ENCODE data around the gene SRGAP3. TPM values are rescaled to one million over a fixed set of nuclear protein-coding genes. Genes with fewer than 3 reads are reported as not detected.

The SRGAP3 gene
- total RNA-seq, 2 experiments from 2014 or later, result 1.2 to 1.5 TPM

DNA sequence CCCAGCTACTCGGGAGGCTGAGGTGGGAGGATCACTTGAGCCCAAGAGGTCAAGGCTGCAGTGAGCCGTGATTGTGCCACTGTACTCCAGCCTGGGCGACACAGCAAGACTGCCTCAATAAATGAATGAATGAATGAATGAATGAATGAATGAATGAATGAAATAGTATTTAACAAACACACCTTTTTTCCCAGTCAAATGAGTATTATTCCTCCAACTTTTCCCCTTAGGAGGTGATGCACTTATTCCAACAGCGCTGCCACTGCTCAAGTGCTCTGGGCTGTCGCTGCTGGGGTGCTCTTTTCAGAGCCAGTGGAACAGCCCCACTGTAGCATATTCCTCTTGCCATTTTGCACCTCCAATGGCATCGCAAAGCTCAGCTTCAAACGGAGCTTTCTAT, 219.4 kb downstream of the SRGAP3 start:
- POLR2A ChIA-PET, result no interaction called here
- H3K27me3 Mint-ChIP-seq, result no peaks in the 10 kb centered on the region
- DNase-seq, result no peak
- CTCF ChIA-PET, result interaction anchor here (0.6 to 0.7 kb wide), 3 partner anchors 42 to 672 kb away, joined by 4 read pairs; no protein-coding TSS in a partner anchor
- intact Hi-C loops (cut with DNase I, micrococcal nuclease), result no loop called here
- no peak overlapping the region for H3K27ac Mint-ChIP-seq
- no peaks in the 10 kb centered on the region for H3K36me3 Mint-ChIP-seq (ENCODE audit: low read depth)
- no peak overlapping the region for H3K4me3 Mint-ChIP-seq
- H3K9me3 Mint-ChIP-seq (ENCODE audit: low read depth), result no peaks in the 10 kb centered on the region
- ATAC-seq, result no peak
- H3K4me1 Mint-ChIP-seq, result no peaks in the 10 kb centered on the region

DNA sequence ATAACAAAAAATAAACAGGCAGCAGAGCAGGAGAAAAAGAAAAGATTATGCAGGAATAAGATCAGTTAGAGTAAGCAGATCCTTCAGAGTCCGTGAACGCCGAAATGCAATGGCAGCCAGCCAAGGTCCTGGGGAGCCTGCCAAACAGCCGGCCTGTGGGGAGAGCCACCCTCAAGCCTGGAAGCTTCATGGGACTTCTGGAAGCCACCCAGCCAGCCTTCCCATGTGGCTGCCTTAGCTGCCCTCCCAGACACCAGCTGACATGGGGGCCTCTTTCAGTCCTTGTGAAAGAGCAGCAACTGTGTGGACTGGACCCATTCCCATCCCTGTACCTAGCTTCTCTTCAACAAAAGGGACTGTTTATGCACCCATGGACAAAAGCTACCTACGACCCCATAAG, 221.3 kb downstream of the SRGAP3 start:
- intact Hi-C loops (cut with DNase I, micrococcal nuclease), result no loop called here
- CTCF ChIA-PET, result interaction anchor here (0.7 to 0.8 kb wide), 2 partner anchors 18 to 274 kb away, joined by 3 read pairs; no protein-coding TSS in a partner anchor
- Mint-ChIP-seq H3K4me1 (no peaks in the 10 kb centered on the region), H3K27ac (no peak overlapping the region), H3K9me3 (ENCODE audit: low read depth) (no peaks in the 10 kb centered on the region), H3K4me3 (no peak overlapping the region), H3K27me3 (no peaks in the 10 kb centered on the region), H3K36me3 (ENCODE audit: low read depth) (no peaks in the 10 kb centered on the region)
- ATAC-seq (no peak), DNase-seq (no peak)
- POLR2A ChIA-PET, result interaction anchor here (0.6 kb wide), 1 partner anchor 368 kb away, joined by 3 read pairs; no protein-coding TSS in a partner anchor

DNA sequence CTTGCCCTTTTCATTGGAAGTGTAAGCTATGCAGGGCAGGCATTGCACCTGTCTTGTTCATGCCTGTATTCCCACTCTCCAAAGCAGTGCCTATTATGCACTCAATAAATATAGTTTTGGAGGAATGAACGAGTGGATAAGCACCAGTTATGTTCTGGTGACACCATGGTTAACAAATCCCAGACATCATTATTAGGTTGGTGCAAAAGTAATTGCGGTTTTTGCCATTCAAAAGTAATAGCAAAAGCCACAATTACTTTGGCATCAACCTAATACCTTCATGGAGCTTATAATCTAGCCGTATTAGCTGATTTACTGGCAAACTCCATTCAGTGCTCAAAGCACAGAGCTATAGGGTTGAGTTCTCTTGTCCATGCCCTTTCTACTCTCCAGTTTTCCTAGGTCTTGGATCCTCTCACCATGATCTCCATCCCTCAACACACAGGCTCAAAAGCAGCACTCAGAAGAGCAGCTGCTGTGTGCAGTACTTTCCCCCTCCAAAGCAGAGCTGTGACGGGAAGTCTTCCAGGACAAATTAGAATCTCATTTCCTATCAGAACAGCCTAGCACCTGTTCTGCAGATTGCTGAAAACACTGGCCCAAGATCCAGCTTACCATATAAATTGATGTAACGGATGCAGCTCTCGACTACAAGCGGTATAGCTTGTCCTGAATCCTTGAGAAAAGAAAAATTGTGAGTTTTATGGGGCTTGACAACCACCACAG, 223.0 kb downstream of the SRGAP3 start:
- Mint-ChIP-seq H3K4me1 (no peaks in the 10 kb centered on the region), H3K27me3 (no peaks in the 10 kb centered on the region), H3K9me3 (ENCODE audit: low read depth) (no peaks in the 10 kb centered on the region), H3K27ac (no peak overlapping the region), H3K4me3 (no peak overlapping the region), H3K36me3 (ENCODE audit: low read depth) (no peaks in the 10 kb centered on the region)
- ChIA-PET POLR2A (no interaction called here), CTCF (interaction anchor here (0.7 to 0.9 kb wide), 5 partner anchors 10 to 327 kb away, joined by 3 read pairs; no protein-coding TSS in a partner anchor)
- DNase-seq (no peak), ATAC-seq (no peak)
- intact Hi-C loops (cut with DNase I, micrococcal nuclease), result no loop called here

DNA sequence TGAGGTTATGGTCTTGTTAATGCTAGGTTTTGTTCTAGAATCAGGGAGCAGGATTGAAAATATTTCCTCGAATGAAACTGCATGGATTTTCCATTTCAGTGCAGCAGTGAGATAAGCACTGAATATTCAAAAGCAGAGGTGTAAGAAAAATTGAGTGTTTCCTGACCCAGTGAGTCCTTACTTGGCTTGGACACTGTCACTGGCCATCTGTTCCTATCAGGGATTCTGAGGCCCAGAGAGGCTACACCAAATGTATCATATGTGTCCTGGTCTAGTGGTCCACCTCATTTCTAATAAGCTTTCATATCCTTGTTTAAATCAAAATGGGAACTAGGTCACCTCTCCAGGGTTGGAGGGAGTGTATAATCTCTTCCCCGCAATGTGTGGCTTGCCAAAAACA, 225.1 kb downstream of the SRGAP3 start:
- CTCF ChIA-PET, result no interaction called here
- Mint-ChIP-seq H3K4me3 (no peak overlapping the region), H3K27me3 (no peaks in the 10 kb centered on the region), H3K9me3 (ENCODE audit: low read depth) (no peaks in the 10 kb centered on the region), H3K4me1 (no peaks in the 10 kb centered on the region), H3K36me3 (ENCODE audit: low read depth) (no peaks in the 10 kb centered on the region), H3K27ac (no peak overlapping the region)
- intact Hi-C loops (cut with DNase I, micrococcal nuclease), result no loop called here
- no peak for DNase-seq
- POLR2A ChIA-PET, result no interaction called here
- ATAC-seq, result no peak

DNA sequence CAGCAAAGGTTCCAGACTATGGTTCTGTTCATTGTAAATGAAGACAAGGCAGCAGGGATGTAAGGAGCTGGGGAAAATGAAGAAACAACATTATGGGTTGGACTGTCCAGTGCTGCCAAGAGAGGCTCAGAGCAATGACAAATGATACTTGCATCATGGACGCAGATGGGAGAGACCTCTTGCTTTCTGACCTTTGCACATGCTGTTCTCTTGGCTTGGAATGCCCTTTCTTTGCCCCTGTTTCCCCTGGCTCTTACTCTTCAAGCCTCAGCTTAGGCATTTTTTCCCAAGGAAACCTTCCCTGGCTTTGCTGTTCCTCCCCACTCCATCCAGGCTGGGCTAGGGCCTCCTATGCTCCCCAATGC, 226.2 kb downstream of the SRGAP3 start:
- ATAC-seq, result no peak
- Mint-ChIP-seq H3K27ac (no peak overlapping the region), H3K4me3 (no peak overlapping the region), H3K9me3 (ENCODE audit: low read depth) (no peaks in the 10 kb centered on the region), H3K4me1 (no peaks in the 10 kb centered on the region), H3K27me3 (no peaks in the 10 kb centered on the region), H3K36me3 (ENCODE audit: low read depth) (no peaks in the 10 kb centered on the region)
- intact Hi-C loops (cut with DNase I, micrococcal nuclease), result no loop called here
- no peak for DNase-seq
- POLR2A ChIA-PET, result no interaction called here
- CTCF ChIA-PET, result interaction anchor here (0.7 kb wide), 1 partner anchor 12 kb away, joined by 3 read pairs; no protein-coding TSS in a partner anchor

DNA sequence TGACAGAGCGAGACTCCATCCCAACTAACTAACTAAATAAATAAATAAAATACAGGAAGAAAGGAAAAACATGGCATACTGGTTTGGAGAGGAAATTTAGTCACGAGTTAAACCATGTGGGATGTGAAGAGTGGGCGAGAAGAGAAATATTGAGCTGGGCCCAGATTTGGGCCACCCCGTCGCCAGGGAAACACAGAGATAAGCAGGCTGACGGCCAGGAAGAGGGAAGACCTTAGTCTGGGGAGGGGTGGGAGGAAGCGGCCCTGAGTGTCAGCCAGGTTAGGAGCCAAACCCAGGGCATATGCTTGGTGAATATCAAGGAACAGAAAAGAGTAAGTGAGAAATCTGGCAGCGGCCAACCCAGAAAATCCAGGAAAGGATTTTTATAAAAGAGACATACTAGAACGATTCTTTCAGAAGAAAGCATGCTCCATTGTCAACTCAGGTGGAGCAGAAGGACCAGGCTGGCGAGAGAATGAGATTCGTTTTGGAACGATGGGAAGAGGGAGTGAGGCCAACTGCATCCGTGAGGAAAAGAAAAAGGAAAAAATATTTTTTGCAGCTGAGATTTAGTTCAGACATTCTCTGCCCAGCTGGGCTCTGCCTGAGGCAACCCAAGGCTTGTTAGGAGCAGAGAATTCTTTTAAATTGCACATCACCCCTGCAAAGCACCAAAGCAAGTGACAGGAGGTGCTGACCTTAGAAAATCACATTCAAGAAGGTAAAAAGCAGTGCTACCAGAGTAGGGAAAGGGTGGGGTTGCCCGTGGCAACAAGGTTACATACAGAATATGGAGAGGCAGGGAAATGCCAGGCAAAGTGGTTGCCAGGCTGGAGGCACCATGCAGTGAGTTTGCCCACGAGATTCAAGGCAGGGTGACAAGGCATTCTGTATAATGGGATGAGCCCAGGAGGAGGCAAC, 226.9 kb downstream of the SRGAP3 start:
- Mint-ChIP-seq H3K27ac (no peak overlapping the region), H3K4me1 (no peaks in the 10 kb centered on the region), H3K4me3 (no peak overlapping the region), H3K9me3 (ENCODE audit: low read depth) (no peaks in the 10 kb centered on the region), H3K36me3 (ENCODE audit: low read depth) (no peaks in the 10 kb centered on the region), H3K27me3 (no peaks in the 10 kb centered on the region)
- CTCF ChIA-PET, result no interaction called here
- POLR2A ChIA-PET, result no interaction called here
- ATAC-seq (no peak), DNase-seq (no peak)
- intact Hi-C loops (cut with DNase I, micrococcal nuclease), result no loop called here

DNA sequence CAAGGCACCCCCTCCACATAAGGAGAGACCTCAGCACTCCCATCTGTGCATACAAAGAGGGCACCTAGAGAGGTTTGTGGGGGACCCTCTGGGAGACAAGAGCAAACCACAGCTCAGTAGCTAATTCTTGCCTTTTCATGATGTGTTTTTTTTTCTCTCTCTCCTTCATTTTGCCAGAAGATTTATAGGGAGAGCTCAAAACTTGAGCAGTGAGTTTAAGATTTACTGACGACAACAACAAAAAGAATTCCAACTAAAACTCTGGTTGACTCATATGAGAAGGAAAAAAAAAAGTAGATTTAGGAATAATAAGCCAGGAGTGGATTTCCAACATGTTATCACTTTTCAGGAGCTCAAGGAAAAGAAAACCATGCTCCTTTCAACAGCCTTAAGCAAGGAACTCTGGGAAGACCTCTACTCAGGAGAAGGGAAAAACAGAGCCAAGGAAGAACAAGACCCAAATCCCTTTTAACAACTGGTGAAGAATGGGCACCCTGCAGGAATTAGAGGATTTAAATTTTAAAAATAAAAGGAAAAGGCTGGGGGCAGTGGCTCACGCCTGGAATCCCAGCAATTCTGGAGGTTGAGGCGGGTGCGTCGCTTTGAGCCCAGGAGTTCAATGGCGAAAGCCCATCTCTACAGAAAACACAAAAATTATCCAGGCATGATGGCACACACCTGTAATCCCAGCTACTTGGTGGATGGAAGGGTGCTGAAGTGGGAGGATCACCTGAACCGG, 228.0 kb downstream of the SRGAP3 start:
- CTCF ChIA-PET, result interaction anchor here (1.0 kb wide), 1 partner anchor 15 kb away, joined by 3 read pairs; no protein-coding TSS in a partner anchor
- intact Hi-C loops (cut with DNase I, micrococcal nuclease), result no loop called here
- Mint-ChIP-seq H3K27ac (no peak overlapping the region), H3K9me3 (ENCODE audit: low read depth) (no peaks in the 10 kb centered on the region), H3K27me3 (no peaks in the 10 kb centered on the region), H3K4me1 (no peaks in the 10 kb centered on the region), H3K36me3 (ENCODE audit: low read depth) (no peaks in the 10 kb centered on the region), H3K4me3 (no peak overlapping the region)
- ATAC-seq (no peak), DNase-seq (no peak)
- POLR2A ChIA-PET, result no interaction called here

DNA sequence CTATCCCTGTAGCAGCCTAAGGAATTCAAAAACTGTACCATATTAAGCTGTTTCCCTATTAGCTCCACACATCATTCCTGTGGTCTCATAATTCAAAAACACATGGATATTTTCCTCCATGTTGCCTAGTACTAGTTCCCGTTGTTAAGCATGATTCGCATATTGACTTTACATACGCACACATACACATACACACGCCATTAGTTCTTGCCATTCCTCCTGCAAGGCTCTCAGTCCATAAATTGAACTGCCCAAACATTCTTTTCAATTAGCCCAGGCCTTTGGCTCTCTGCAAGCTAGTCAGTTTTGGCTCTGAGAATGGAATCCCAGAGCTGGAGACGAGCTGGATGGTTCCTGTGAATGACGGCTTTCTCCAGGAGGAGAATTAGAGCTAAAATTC, 229.0 kb downstream of the SRGAP3 start:
- Mint-ChIP-seq H3K4me1 (no peaks in the 10 kb centered on the region), H3K4me3 (no peak overlapping the region), H3K36me3 (ENCODE audit: low read depth) (no peaks in the 10 kb centered on the region), H3K9me3 (ENCODE audit: low read depth) (no peaks in the 10 kb centered on the region), H3K27me3 (no peaks in the 10 kb centered on the region), H3K27ac (no peak overlapping the region)
- intact Hi-C loops (cut with DNase I, micrococcal nuclease), result no loop called here
- CTCF ChIA-PET, result interaction anchor here (0.6 to 1.0 kb wide), 2 partner anchors 16 to 221 kb away, joined by 3 to 4 read pairs; no protein-coding TSS in a partner anchor
- POLR2A ChIA-PET, result no interaction called here
- ATAC-seq (no peak), DNase-seq (no peak)

DNA sequence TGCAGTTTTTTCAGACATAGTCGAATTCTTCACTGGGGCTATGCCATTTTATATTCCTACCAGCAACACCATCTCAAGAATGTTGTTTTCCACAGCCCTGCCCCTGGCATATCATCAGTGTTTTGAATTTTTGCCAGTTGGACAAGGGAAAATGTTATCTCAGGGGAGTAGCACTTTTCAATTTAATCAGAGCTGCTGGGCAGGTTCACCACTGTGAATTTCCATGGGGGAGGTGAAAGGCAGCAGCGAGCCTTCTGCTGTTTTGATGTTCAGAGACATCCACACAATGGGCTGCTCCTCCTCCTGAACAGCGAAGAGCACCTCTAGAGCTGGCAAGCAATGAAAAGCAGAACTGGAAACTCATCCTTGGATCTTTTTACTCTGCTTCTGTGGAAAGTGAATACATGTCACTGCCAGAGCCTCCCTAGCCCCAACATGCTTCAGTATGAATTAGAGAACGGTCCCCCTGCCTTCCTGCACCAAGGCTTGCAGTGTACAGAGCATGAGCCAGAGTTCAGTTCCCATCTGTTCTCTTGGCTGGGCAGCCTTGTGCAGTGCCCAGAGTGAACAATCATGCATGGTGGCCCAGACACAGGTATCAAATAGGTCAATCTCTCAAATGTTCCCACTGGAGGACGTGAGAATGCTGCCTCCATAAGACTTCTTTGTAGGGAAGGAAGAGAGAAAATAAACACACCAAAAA, 230.0 kb downstream of the SRGAP3 start:
- H3K36me3 Mint-ChIP-seq (ENCODE audit: low read depth), result no peaks in the 10 kb centered on the region
- no peaks in the 10 kb centered on the region for H3K4me1 Mint-ChIP-seq
- no peaks in the 10 kb centered on the region for H3K27me3 Mint-ChIP-seq
- ChIA-PET POLR2A (no interaction called here), CTCF (no interaction called here)
- H3K9me3 Mint-ChIP-seq (ENCODE audit: low read depth), result no peaks in the 10 kb centered on the region
- intact Hi-C loops (cut with DNase I, micrococcal nuclease), result no loop called here
- DNase-seq (no peak), ATAC-seq (no peak)
- no peak overlapping the region for H3K27ac Mint-ChIP-seq
- H3K4me3 Mint-ChIP-seq, result no peak overlapping the region

DNA sequence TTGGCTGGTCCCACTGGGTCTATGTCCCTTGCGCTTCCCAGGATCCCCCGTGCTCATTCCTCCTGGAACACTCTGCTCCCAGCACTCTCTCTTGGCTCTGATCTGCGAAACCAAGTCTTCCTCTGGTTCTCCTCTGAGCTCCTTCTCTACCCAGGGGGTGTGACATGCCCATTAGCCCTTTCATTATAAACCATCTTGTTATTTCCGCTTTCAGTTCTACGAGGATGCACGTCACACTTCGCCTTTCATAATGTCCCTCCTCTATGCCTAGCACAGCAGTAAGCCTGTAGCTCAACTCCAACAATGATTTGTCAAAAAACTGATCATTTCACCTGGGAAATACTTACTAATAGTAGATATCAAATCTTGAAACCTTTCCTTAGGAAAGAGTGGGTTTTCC, 234.2 kb downstream of the SRGAP3 start:
- no peak overlapping the region for H3K27ac Mint-ChIP-seq
- no peaks in the 10 kb centered on the region for H3K36me3 Mint-ChIP-seq (ENCODE audit: low read depth)
- H3K27me3 Mint-ChIP-seq, result no peaks in the 10 kb centered on the region
- H3K4me1 Mint-ChIP-seq, result peaks cover 14% of the 10 kb centered on the region
- no peak overlapping the region for H3K4me3 Mint-ChIP-seq
- DNase-seq (no peak), ATAC-seq (no peak)
- no peaks in the 10 kb centered on the region for H3K9me3 Mint-ChIP-seq (ENCODE audit: low read depth)
- intact Hi-C loops (cut with DNase I, micrococcal nuclease), result no loop called here
- CTCF ChIA-PET, result interaction anchor here (2.0 kb wide), 2 partner anchors 15 to 28 kb away, joined by 6 to 8 read pairs; no protein-coding TSS in a partner anchor
- POLR2A ChIA-PET, result no interaction called here

Measured in activated CD4-positive, alpha-beta T cell treated with anti-CD3 and anti-CD28 coated beads for 36 hours (primary cell).